IPS-15b (cell line): Measurements from ENCODE around the gene FIGLA.
"Not testable (repeated sequence)": the region's sequence is repeated elsewhere in the genome, so short reads cannot be mapped to it uniquely, and the experiment has no call there.

Source experiments
- H3K27me3 ChIP-seq: one replicate; pipeline ENCODE4 v1.6.1; 2013; ENCODE audit warnings: low read length; ENCODE audit not compliant: control insufficient read depth, insufficient read depth
- H3K36me3 ChIP-seq: one replicate; pipeline ENCODE4 v1.6.1; 2013; ENCODE audit warnings: low read length; ENCODE audit not compliant: control insufficient read depth, insufficient read depth
- H3K4me1 ChIP-seq: one replicate; pipeline ENCODE4 v1.6.1; 2013; ENCODE audit warnings: mild to moderate bottlenecking, low read length; ENCODE audit not compliant: control insufficient read depth, insufficient read depth
- H3K4me3 ChIP-seq: one replicate; pipeline ENCODE4 v1.5.1; 2013; ENCODE audit warnings: low read depth, low read length
- H3K9ac ChIP-seq: one replicate; pipeline ENCODE4 v1.6.1; 2013; ENCODE audit warnings: low read depth, mild to moderate bottlenecking, low read length
- H3K9me3 ChIP-seq: one replicate; pipeline ENCODE4 v1.6.1; 2013; ENCODE audit warnings: mild to moderate bottlenecking, low read length; ENCODE audit not compliant: control insufficient read depth, insufficient read depth

The FIGLA gene

GRCh38 chr2:70751881-70752280, 38.6 kb downstream of the FIGLA start:
- H3K9me3 ChIP-seq = no peaks in the 10 kb centered on the region
- no peaks in the 10 kb centered on the region for H3K27me3 ChIP-seq
- H3K4me1 ChIP-seq = peaks cover 20% of the 10 kb centered on the region
- H3K9ac ChIP-seq = no peak overlapping the region
- H3K36me3 ChIP-seq = no peaks in the 10 kb centered on the region
- no peak overlapping the region for H3K4me3 ChIP-seq

GRCh38 chr2:70750320-70750719, 40.1 kb downstream of the FIGLA start:
- Histone ChIP-seq H3K36me3 (no peaks in the 10 kb centered on the region), H3K27me3 (no peaks in the 10 kb centered on the region), H3K4me3 (no peak overlapping the region), H3K4me1 (peaks cover 26% of the 10 kb centered on the region), H3K9me3 (no peaks in the 10 kb centered on the region), H3K9ac (no peak overlapping the region)

- H3K36me3 ChIP-seq = no peaks in the 10 kb centered on the region
- no peak overlapping the region for H3K9ac ChIP-seq
- H3K9me3 ChIP-seq = no peaks in the 10 kb centered on the region
- H3K27me3 ChIP-seq = no peaks in the 10 kb centered on the region
- H3K4me1 ChIP-seq = peaks cover 26% of the 10 kb centered on the region
- no peak overlapping the region for H3K4me3 ChIP-seq
These were observed 42.2 kb downstream of the FIGLA start for GRCh38 chr2:70748002-70748784.

GRCh38 chr2:70747284-70747683, 43.2 kb downstream of the FIGLA start:
- Histone ChIP-seq H3K36me3 (no peaks in the 10 kb centered on the region), H3K27me3 (no peaks in the 10 kb centered on the region), H3K9ac (no peak overlapping the region), H3K4me3 (no peak overlapping the region), H3K4me1 (peaks cover 20% of the 10 kb centered on the region), H3K9me3 (no peaks in the 10 kb centered on the region)

GRCh38 chr2:70746094-70746974, 44.1 kb downstream of the FIGLA start:
- Histone ChIP-seq H3K36me3 (no peaks in the 10 kb centered on the region), H3K27me3 (no peaks in the 10 kb centered on the region), H3K9me3 (no peaks in the 10 kb centered on the region), H3K9ac (no peak overlapping the region), H3K4me1 (peaks cover 21% of the 10 kb centered on the region), H3K4me3 (no peak overlapping the region)

GRCh38 chr2:70745276-70745825, 45.1 kb downstream of the FIGLA start:
- Histone ChIP-seq H3K4me3 (no peak overlapping the region), H3K9me3 (no peaks in the 10 kb centered on the region), H3K36me3 (no peaks in the 10 kb centered on the region), H3K4me1 (peaks cover 18% of the 10 kb centered on the region), H3K9ac (no peak overlapping the region), H3K27me3 (no peaks in the 10 kb centered on the region)

GRCh38 chr2:70744397-70744796, 46.0 kb downstream of the FIGLA start:
- Histone ChIP-seq H3K4me3 (no peak overlapping the region), H3K36me3 (no peaks in the 10 kb centered on the region), H3K9me3 (no peaks in the 10 kb centered on the region), H3K4me1 (peaks cover 17% of the 10 kb centered on the region), H3K9ac (no peak overlapping the region), H3K27me3 (no peaks in the 10 kb centered on the region)

- H3K27me3 ChIP-seq = no peaks in the 10 kb centered on the region
- no peak overlapping the region for H3K9ac ChIP-seq
- peaks cover 15% of the 10 kb centered on the region for H3K4me1 ChIP-seq
- no peaks in the 10 kb centered on the region for H3K9me3 ChIP-seq
- H3K36me3 ChIP-seq = no peaks in the 10 kb centered on the region
- no peak overlapping the region for H3K4me3 ChIP-seq
These were observed 46.8 kb downstream of the FIGLA start for GRCh38 chr2:70743677-70744076.

- no peak overlapping the region for H3K9ac ChIP-seq
- no peaks in the 10 kb centered on the region for H3K36me3 ChIP-seq
- no peak overlapping the region for H3K4me3 ChIP-seq
- no peaks in the 10 kb centered on the region for H3K27me3 ChIP-seq
- H3K4me1 ChIP-seq = peaks cover 11% of the 10 kb centered on the region
- H3K9me3 ChIP-seq = no peaks in the 10 kb centered on the region
These were observed 47.4 kb downstream of the FIGLA start for GRCh38 chr2:70743068-70743467.

- H3K9ac ChIP-seq, H3K27me3 ChIP-seq, H3K9me3 ChIP-seq, H3K4me3 ChIP-seq, H3K36me3 ChIP-seq: not testable (repeated sequence)
- H3K4me1 ChIP-seq = peaks cover 14% of the 10 kb centered on the region
These were observed 51.0 kb downstream of the FIGLA start for GRCh38 chr2:70739492-70739891.

- Histone ChIP-seq H3K4me3 (no peak overlapping the region), H3K27me3 (no peaks in the 10 kb centered on the region), H3K9ac (no peak overlapping the region), H3K4me1 (peaks cover 27% of the 10 kb centered on the region), H3K9me3 (no peaks in the 10 kb centered on the region), H3K36me3 (no peaks in the 10 kb centered on the region)
These were observed 52.3 kb downstream of the FIGLA start for GRCh38 chr2:70738159-70738558.
